H9 (cell line): ENCODE results near the gene FBH1. TPM values are rescaled to one million over a fixed set of nuclear protein-coding genes. Genes with fewer than 3 reads are reported as not detected.

Experiments used
- DNase-seq: peaks from one replicate; pipeline ENCODE4 v3.0.0-alpha.2; 2017
- H2AFZ ChIP-seq: one replicate; pipeline ENCODE4 v1.6.1; 2013; ENCODE audit warnings: mild to moderate bottlenecking, low read length, control low read depth, moderate library complexity
- H2AK5ac ChIP-seq: 2 replicates; pipeline ENCODE4 v1.6.1; 2013; ENCODE audit warnings: low read length, control low read depth, mixed read lengths; ENCODE audit not compliant: insufficient read length
- H2BK120ac ChIP-seq: one replicate; pipeline ENCODE4 v1.6.1; 2013; ENCODE audit warnings: low read depth, mild to moderate bottlenecking, low read length, control low read depth, inconsistent platforms; ENCODE audit not compliant: poor library complexity, severe bottlenecking
- H2BK12ac ChIP-seq: 2 replicates; pipeline ENCODE4 v1.6.1; 2013; ENCODE audit warnings: low read length, control low read depth, mixed read lengths, low read depth; ENCODE audit not compliant: insufficient read length
- H2BK15ac ChIP-seq: 2 replicates; pipeline ENCODE4 v1.6.1; 2013; ENCODE audit warnings: low read depth, low read length, control low read depth
- H2BK20ac ChIP-seq: one replicate; pipeline ENCODE4 v1.6.1; 2013; ENCODE audit warnings: low read depth, mild to moderate bottlenecking, low read length, control low read depth, inconsistent platforms; ENCODE audit not compliant: poor library complexity, severe bottlenecking
- H2BK5ac ChIP-seq: 2 replicates; pipeline ENCODE4 v1.6.1; 2013; ENCODE audit warnings: low read length, control low read depth, mixed read lengths; ENCODE audit not compliant: insufficient read length
- H3K14ac ChIP-seq: 2 replicates; pipeline ENCODE4 v1.6.1; 2013; ENCODE audit warnings: low read length, control low read depth; ENCODE audit not compliant: insufficient read depth
- H3K18ac ChIP-seq: 2 replicates; pipeline ENCODE4 v1.6.1; 2013; ENCODE audit warnings: low read depth, mild to moderate bottlenecking, mixed read lengths, low read length, control low read depth; ENCODE audit not compliant: insufficient read length
- H3K23ac ChIP-seq: 2 replicates; pipeline ENCODE4 v1.6.1; 2013; ENCODE audit warnings: low read length, control low read depth, mixed read lengths, low read depth; ENCODE audit not compliant: insufficient read length
- H3K23me2 ChIP-seq: 2 replicates; pipeline ENCODE4 v1.6.1; 2013; ENCODE audit warnings: low read depth, mild to moderate bottlenecking, mixed read lengths, low read length, control low read depth; ENCODE audit not compliant: insufficient read length, poor library complexity, severe bottlenecking
- H3K27ac ChIP-seq: 2 replicates; pipeline ENCODE4 v1.5.1; 2013; ENCODE audit warnings: low read length, control low read depth, mixed read lengths, low read depth; ENCODE audit not compliant: insufficient read length
- H3K27me3 ChIP-seq: 2 replicates; pipeline ENCODE4 v1.6.1; 2013; ENCODE audit warnings: low read length, control low read depth, inconsistent platforms; ENCODE audit not compliant: insufficient read depth
- H3K4ac ChIP-seq: 2 replicates; pipeline ENCODE4 v1.6.1; 2013; ENCODE audit warnings: low read depth, mild to moderate bottlenecking, control low read depth, inconsistent platforms, low read length, moderate library complexity
- H3K4me1 ChIP-seq: 2 replicates; pipeline ENCODE4 v1.6.1; 2013; ENCODE audit warnings: low read length, control low read depth, inconsistent platforms; ENCODE audit not compliant: insufficient read depth
- H3K4me2 ChIP-seq: 2 replicates; pipeline ENCODE4 v1.6.1; 2013; ENCODE audit warnings: low read length, control low read depth, mixed read lengths; ENCODE audit not compliant: insufficient read length, insufficient read depth
- H3K56ac ChIP-seq: 2 replicates; pipeline ENCODE4 v1.6.1; 2013; ENCODE audit warnings: low read depth, mild to moderate bottlenecking, mixed read lengths, low read length, control low read depth; ENCODE audit not compliant: insufficient read length
- H3K79me1 ChIP-seq: 2 replicates; pipeline ENCODE4 v1.6.1; 2013; ENCODE audit warnings: low read depth, mild to moderate bottlenecking, moderate library complexity, low read length, control low read depth, inconsistent platforms; ENCODE audit not compliant: insufficient read depth, poor library complexity, severe bottlenecking
- H3K79me2 ChIP-seq: 2 replicates; pipeline ENCODE4 v1.6.1; 2013; ENCODE audit warnings: low read length, control low read depth, inconsistent platforms; ENCODE audit not compliant: insufficient read depth
- H3K9ac ChIP-seq: 2 replicates; pipeline ENCODE4 v1.6.1; 2013; ENCODE audit warnings: low read length, control low read depth, mixed read lengths; ENCODE audit not compliant: insufficient read length; ENCODE audit errors: extremely low read depth
- H3K9me3 ChIP-seq: one replicate; pipeline ENCODE4 v1.6.1; 2013; ENCODE audit warnings: low read depth, low read length, inconsistent platforms; ENCODE audit not compliant: control insufficient read depth
- H3T11ph ChIP-seq: one replicate; pipeline ENCODE4 v1.6.1; 2013; ENCODE audit warnings: mild to moderate bottlenecking, low read length, control low read depth, inconsistent platforms
- H4K20me1 ChIP-seq: one replicate; pipeline ENCODE4 v1.6.1; 2013; ENCODE audit not compliant: control insufficient read depth, insufficient read length, insufficient read depth
- H4K5ac ChIP-seq: 2 replicates; pipeline ENCODE4 v1.6.1; 2013; ENCODE audit warnings: low read depth, mild to moderate bottlenecking, mixed read lengths, low read length, control low read depth; ENCODE audit not compliant: insufficient read length
- H4K8ac ChIP-seq: replicated peaks from 2 replicates; pipeline ENCODE4 v1.6.1; 2013; ENCODE audit warnings: low read length, control low read depth, mixed read lengths, low read depth; ENCODE audit not compliant: insufficient read length
- H4K91ac ChIP-seq: 2 replicates; pipeline ENCODE4 v1.6.1; 2013; ENCODE audit warnings: low read depth, mild to moderate bottlenecking, moderate library complexity, mixed read lengths, low read length, control low read depth; ENCODE audit not compliant: insufficient read length
- H3K27ac Mint-ChIP-seq, 3 experiments: 2 replicates in 2 of 3; 3 replicates in 1 of 3; pipeline ENCODE4 v1.8.0; 2020 to 2021; ENCODE audit warnings: mixed read lengths in 3 of 3, mild to moderate bottlenecking in 1 of 3, moderate library complexity in 1 of 3
- H3K27me3 Mint-ChIP-seq: 2 replicates; pipeline ENCODE4 v1.8.0; 2021; ENCODE audit warnings: low read depth, mild to moderate bottlenecking, moderate library complexity, mixed read lengths
- H3K36me3 Mint-ChIP-seq, 3 experiments: 2 replicates in 2 of 3; 3 replicates in 1 of 3; pipeline ENCODE4 v1.8.0; 2020 to 2021; ENCODE audit warnings: low read depth in 3 of 3, mixed read lengths in 3 of 3; ENCODE audit not compliant: insufficient read depth in 1 of 3
- H3K4me1 Mint-ChIP-seq, 2 experiments: 2 replicates each; pipeline ENCODE4 v1.8.0; 2020; ENCODE audit warnings: mixed read lengths in 2 of 2
- H3K4me3 Mint-ChIP-seq, 2 experiments: 2 replicates in 1 of 2; 3 replicates in 1 of 2; pipeline ENCODE4 v1.8.0; 2020 to 2021; ENCODE audit warnings: mild to moderate bottlenecking in 2 of 2, mixed read lengths in 2 of 2, moderate library complexity in 1 of 2
- H3K9me3 Mint-ChIP-seq, 2 experiments: 2 replicates in 1 of 2; 3 replicates in 1 of 2; pipeline ENCODE4 v1.8.0; 2020; ENCODE audit warnings: mild to moderate bottlenecking in 2 of 2, mixed read lengths in 2 of 2, moderate library complexity in 1 of 2
- WGBS: extraction: QIAGEN DNeasy Blood & Tissue Kit; methylation state at CpG from one replicate; pipeline ENCODE4 v1.1.7; 2013; ENCODE audit warnings: missing lambda C conversion rate, low lambda C conversion rate, mixed read lengths; ENCODE audit not compliant: insufficient read length; ENCODE audit errors: extremely low coverage; 5-methylcytosine and 5-hydroxymethylcytosine counted together
- total RNA-seq: library from RNA; stranded (reverse); gene quantifications from 2 replicates; pipeline ENCODE4 v1.2.1, GENCODE V29; 2021
- TF ChIP-seq, protein P1 (sequence below): fragments of 200-600 bp; sonication (generic); conservative IDR thresholded peaks from 3 replicates; pipeline ENCODE4 v1.8.0; 2021; ENCODE audit warnings: antibody characterized with exemption, mild to moderate bottlenecking

Gene FBH1
- total RNA-seq, 1 experiment from 2014 or later: 52.2 TPM

DNA sequence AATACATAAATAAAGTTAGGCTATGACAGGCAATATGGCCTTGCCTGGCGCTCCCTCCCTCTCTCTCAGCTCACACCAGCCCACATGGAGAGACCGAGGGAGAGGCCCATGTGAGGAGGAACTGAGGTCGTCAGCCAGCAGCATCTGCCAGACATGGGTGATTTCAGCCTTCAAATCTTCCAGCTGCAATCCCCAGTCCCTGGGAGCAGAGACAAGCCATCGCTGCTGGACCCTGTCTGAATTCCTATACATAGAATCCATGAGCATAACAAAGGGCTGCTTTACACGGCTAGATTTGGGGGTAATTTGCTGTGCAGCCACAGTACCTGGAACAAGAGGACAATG lies 35.9 kb upstream of the FBH1 start:
- H3K23me2 ChIP-seq: no peaks in the 10 kb centered on the region
- H3K4me1 ChIP-seq: no peaks in the 10 kb centered on the region
- no peak overlapping the region for H2BK20ac ChIP-seq
- no peaks in the 10 kb centered on the region for H3K79me2 ChIP-seq
- no peaks in the 10 kb centered on the region for H4K20me1 ChIP-seq
- H3K79me1 ChIP-seq: no peaks in the 10 kb centered on the region
- H2BK15ac ChIP-seq: no peak overlapping the region
- Mint-ChIP-seq H3K27me3 (no peaks in the 10 kb centered on the region), H3K36me3 (no peaks in the 10 kb centered on the region), H3K4me3 (no peak overlapping the region), H3K9me3 (no peaks in the 10 kb centered on the region), H3K4me1 (peaks cover 4 to 7% of the 10 kb centered on the region in 2 experiments), H3K27ac (no peak overlapping the region)
- no peak overlapping the region for H3K9ac ChIP-seq
- no peak overlapping the region for H3K4me2 ChIP-seq
- H3K23ac ChIP-seq: no peak overlapping the region
- no peak for DNase-seq
- H3K27me3 ChIP-seq: no peaks in the 10 kb centered on the region; the same call in 1 of the 2 replicates
- no peak overlapping the region for H3K4ac ChIP-seq
- H2AFZ ChIP-seq: no peak overlapping the region
- no peak overlapping the region for H2BK12ac ChIP-seq
- H3K18ac ChIP-seq: no peak overlapping the region
- no peak overlapping the region for H2BK120ac ChIP-seq
- no peak overlapping the region for H3K14ac ChIP-seq
- H4K5ac ChIP-seq: no peak overlapping the region
- no peak overlapping the region for H2AK5ac ChIP-seq
- H3K27ac ChIP-seq: no peak overlapping the region
- no peak overlapping the region for H3T11ph ChIP-seq
- H3K56ac ChIP-seq: no peak overlapping the region
- no CpG with 5 or more reads among the region's 5 CpGs for WGBS
- peak overlapping the region; percentile 72 for H2BK5ac ChIP-seq
- TF ChIP-seq, protein P1, sequence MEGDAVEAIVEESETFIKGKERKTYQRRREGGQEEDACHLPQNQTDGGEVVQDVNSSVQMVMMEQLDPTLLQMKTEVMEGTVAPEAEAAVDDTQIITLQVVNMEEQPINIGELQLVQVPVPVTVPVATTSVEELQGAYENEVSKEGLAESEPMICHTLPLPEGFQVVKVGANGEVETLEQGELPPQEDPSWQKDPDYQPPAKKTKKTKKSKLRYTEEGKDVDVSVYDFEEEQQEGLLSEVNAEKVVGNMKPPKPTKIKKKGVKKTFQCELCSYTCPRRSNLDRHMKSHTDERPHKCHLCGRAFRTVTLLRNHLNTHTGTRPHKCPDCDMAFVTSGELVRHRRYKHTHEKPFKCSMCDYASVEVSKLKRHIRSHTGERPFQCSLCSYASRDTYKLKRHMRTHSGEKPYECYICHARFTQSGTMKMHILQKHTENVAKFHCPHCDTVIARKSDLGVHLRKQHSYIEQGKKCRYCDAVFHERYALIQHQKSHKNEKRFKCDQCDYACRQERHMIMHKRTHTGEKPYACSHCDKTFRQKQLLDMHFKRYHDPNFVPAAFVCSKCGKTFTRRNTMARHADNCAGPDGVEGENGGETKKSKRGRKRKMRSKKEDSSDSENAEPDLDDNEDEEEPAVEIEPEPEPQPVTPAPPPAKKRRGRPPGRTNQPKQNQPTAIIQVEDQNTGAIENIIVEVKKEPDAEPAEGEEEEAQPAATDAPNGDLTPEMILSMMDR: no peak
- no peak overlapping the region for H4K91ac ChIP-seq
- H3K9me3 ChIP-seq: no peaks in the 10 kb centered on the region
- no peak overlapping the region for H4K8ac ChIP-seq
